Fibroblast of skin of scalp (primary cell): ENCODE results near the gene OR8J3. TPM values are rescaled to one million over a fixed set of nuclear protein-coding genes. Genes with fewer than 3 reads are reported as not detected.
"Not testable (repeated sequence)": the region's sequence is repeated elsewhere in the genome, so short reads cannot be mapped to it uniquely, and the experiment has no call there.

ENCODE experiments used
- DNase-seq: peaks from one replicate; pipeline ENCODE4 v3.0.0-alpha.2; 2013
- polyA plus RNA-seq, 2 experiments: library from polyadenylated mRNA; unstranded; fragments of 120-200 nt; gene quantifications; one replicate each; pipeline ENCODE4 v1.2.1, GENCODE V29; 2013; ENCODE audit not compliant: insufficient read length in 2 of 2

Gene OR8J3, protein sequence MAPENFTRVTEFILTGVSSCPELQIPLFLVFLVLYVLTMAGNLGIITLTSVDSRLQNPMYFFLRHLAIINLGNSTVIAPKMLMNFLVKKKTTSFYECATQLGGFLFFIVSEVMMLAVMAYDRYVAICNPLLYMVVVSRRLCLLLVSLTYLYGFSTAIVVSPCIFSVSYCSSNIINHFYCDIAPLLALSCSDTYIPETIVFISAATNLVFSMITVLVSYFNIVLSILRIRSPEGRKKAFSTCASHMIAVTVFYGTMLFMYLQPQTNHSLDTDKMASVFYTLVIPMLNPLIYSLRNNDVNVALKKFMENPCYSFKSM
- polyA plus RNA-seq (2013, experiment 1 of 2; ENCODE audit: insufficient read length), result not detected
- not detected for polyA plus RNA-seq (2013, experiment 2 of 2; ENCODE audit: insufficient read length)

DNA sequence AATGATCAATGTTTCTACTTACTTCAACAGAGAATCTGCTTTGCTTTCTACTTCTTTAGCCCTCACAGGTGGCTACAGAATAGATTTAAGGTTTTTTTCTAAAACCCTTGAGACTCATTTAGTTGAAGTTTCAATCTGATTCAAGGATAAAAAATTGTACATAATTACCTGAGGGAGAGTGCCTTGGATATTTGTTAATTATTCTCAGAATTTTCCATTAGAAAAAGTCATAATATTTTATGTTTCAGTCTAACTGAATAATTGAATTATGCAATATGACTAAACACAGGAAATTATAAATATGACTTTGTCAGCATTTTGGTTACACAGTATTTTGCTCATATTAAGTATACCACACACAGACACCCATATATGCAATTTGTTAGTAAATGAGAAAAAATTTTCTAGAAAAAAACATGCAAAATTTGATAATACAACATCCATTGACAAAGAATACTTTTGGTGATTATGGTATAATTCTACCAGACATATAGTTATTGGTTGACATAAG is at the start of gene OR8J3:
OR8J3 (minus strand) TSS at position 51 of the 511 bp plus-strand sequence. CDS start 2,483 bp downstream, outside the sequence.
- no peak for DNase-seq

DNA sequence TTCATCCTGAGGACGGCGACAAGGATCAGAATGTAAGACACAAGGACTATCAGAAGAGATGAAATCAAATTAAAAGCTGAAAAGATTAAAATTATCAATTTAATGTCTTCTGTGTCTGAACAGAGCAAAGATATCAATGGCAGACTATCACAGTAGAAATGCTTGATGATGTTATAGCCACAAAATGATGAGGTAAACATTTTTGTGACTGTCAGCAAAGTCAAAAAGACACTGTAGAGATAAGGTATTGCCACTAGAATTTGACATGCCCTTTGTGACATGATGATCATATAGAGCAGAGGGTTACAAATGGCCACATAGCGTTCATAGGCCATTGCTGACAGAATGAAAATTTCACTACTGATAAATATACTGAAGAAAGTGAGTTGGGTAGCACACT is 48.6 kb upstream of the OR8J3 start:
- no peak for DNase-seq

DNA sequence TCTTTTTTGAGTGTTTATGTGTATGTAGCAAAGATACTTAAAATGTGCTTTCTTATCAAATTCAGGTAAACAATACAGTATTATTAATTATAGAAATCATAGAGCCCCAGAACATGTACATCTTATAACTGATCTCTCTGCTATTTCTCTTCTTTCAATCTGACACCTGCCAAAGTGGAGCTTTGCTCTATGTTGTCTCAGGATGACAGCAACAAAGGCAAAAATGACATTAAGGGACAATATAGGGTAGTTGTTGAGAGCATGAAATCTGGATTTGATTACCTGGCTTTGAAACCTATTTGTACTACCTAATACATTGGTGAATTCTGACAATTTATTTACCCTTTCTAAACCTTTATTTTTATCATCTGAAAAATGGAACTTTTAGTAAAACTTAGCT is 43.5 kb upstream of the OR8J3 start:
- DNase-seq, result no peak

DNA sequence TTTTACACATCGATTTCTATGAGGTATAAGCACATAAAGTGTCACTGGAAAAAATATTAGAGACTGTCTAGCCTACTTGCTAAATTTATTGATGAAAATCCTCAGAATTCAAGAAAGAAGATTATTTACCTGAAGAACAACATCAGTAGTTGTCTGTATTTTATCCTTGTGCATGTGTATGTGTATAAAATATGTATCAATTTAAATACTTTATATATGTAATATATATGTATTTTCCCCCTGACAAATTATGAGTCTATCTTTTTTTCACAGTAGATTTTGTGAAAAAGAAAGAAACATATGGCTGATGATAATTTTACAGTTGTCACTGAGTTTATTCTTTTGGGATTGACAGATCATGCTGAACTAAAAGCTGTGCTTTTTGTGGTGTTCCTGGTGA is 36.3 kb upstream of the OR8J3 start, which contains the start of gene OR5J2:
OR5J2 (plus strand) TSS at position 301 of the 400 bp plus-strand sequence; CDS start at position 301, 0 bp downstream.
- no peak for DNase-seq

DNA sequence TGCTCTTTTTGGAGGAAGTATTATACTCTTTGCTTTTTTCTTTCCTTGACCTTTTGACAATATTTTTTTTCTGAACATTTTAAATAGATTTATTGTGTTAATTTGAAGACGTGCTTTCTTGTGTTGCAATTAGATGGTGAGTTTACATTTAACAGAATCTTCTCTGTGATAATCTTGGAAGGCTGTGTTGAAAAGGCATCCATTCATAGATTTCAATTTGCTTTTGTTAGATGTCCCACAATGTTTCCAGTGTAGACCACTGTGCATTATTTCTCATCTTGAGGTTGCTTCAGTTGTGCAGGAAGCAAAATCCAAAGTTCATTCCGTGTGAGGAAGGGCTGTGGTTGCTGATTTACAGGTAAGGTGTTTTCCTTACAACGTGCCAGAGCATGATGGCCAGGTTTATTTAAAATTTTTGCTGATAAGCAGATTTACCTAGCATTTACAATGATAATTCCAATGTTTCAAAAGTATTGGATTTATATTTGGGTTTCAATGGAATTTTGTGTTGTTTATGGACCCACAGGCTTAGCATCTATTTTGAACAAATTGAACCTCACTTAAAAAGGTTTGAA is 32.3 kb upstream of the OR8J3 start:
- DNase-seq, result no peak

DNA sequence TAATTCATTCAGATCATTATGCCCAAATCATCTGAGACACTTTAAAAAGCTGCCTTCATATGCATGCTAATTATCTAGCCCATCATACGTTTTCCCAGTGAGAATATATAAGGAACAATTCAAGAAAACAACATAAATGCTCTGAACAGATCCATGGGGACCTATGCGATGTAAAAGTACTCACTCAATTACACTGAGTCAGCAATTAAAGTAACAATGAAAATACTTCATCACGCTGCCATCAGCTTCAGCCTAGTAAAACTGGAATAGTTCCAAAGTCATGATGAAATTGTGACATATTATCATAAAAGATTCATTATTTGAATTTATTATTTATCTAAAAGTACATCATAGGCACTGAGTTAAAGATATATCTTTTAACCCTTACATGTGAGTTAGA is 23.8 kb upstream of the OR8J3 start:
- no peak for DNase-seq

DNA sequence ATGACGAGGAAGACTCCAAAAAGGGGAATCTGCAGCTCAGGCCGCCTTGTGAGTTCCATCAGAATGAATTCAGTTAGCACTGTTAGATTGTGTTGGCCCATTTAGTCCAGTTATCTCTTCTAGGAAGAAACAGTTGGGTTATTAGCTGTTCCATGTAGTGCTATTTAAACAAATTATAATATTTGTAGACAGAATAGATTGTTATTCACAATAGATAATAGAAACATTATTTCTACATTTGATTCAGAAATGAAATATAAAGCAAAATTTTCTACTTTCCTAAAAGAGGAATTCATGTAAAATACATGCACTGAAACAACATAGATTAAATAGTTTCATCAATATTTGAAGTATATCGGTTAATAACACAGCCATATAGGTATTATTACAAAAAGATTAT is 20.2 kb upstream of the OR8J3 start, which contains the start of gene OR8K5:
OR8K5 (minus strand) TSS at position 101 of the 400 bp plus-strand sequence; CDS start at position 101, 0 bp downstream.
- no peak for DNase-seq

DNA sequence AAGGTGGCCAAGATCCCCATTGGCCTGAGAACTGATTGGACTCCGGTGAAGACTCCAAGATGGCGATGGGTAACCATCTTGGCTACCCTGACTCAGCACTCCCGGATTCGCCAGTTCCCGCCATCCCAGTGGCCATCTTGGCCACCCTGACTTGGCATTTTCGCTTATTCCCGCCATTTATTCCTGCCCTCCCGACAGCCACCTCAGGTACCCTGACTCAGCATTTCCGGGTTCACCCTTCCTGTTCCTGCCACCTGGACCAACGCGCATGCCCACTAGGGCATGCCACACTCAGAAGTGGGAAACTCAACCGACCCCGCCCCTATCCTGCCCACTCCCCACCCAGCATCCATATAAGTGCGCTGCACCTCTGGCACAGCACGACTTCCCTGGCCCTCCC is 12.3 kb upstream of the OR8J3 start:
- no peak for DNase-seq

DNA sequence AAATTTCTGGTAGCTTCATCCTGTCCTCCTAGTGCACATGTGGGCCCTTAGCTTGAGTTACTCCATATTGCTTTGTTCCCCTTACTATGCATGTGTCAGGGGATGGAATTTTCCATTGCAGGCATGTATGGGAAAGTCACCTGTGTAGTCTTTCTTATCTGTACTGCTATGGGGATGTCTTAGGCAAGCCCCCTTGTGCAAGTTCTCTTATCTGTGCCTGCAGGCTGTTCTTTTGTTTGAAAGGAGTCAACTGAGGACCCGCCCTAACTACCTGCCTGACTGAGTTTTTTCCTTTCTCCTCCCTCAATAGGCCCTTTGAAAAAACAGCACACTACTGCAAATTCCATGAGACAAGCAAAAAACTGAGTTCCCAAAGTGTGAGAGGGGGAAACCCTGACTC is 11.4 kb upstream of the OR8J3 start:
- no peak for DNase-seq

DNA sequence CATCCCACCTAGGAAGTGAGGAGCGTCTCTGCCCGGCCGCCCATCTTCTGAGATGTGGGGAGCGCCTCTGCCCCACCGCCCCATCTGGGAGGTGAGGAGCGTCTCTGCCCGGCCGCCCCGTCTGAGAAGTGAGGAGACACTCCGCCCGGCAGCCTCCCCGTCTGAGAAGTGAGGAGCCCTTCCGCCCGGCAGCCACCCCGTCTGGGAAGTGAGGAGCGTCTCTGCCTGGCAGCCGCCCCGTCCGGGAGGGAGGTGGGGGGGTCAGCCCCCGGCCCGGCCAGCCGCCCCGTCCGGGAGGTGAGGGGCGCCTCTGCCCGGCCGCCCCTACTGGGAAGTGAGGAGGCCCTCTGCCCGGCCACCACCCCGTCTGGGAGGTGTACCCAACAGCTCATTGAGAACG is 3.7 kb upstream of the OR8J3 start:
- not testable (repeated sequence) for DNase-seq

DNA sequence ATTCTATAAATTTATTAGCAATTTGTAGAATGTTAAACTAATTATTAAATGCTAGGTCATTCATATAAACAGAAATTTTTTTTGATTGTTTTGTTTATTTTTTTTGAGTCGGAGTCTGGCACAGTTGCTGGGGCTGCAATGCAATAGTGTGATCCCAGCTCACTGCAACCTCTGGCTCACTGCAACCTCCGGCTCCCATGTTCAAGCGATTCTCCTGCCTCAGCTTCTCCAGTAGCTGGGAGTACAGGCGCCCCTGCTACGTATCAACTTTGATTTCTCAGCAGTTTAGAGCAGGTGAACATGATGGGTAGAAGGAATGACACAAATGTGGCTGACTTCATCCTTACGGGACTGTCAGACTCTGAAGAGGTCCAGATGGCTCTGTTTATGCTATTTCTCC is 17.9 kb downstream of the OR8J3 start, which contains the start of gene OR8H3:
OR8H3 (plus strand) TSS at position 301 of the 400 bp plus-strand sequence; CDS start at position 301, 0 bp downstream.
- DNase-seq, result no peak

DNA sequence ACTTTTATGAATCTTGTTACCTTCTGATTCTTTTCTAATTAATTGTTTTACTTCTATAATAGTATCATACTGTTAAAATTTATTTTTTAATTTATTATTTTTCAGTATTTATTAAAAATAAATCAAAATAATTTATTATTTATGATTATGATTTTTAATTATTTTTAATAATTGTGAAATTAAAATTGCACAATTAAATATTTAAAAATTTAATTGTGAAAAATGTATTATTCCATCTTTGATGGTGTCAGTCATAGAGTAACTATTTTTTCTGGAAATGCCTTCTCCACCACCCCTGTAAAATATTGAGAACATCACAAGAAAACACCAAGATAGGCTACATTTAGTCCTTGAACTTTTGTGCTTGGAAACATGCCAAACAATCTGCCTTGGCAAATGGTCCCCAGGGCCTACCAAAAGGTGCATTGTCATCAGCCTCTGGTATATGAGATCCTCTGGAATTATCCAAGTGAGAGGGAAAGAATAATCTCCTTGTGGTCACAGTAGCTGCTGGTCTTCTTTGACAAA is 36.7 kb downstream of the OR8J3 start, which contains the start of gene OR8H2:
OR8H2 (plus strand) TSS at position 478 of the 528 bp plus-strand sequence. CDS start 1,356 bp downstream, outside the sequence.
- DNase-seq, result no peak

DNA sequence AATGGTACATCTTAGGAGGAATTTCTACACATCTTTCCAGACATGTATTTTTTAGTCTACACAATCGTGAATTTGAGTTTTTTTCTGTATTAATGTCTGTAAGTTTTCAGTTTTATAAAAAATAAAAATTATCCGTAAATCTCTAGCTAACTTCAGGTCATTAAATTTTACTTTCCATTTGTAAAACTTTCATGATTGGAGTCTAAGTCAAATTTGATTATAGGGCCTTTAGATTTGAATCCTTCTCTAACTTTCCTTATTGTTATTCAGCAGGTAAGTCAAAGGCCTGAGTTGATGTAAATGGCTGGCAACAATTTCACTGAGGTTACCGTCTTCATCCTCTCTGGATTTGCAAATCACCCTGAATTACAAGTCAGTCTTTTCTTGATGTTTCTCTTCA is 47.0 kb downstream of the OR8J3 start, which contains the start of gene OR8I2:
OR8I2 (plus strand) TSS at position 301 of the 400 bp plus-strand sequence; CDS start at position 301, 0 bp downstream.
- DNase-seq, result no peak

DNA sequence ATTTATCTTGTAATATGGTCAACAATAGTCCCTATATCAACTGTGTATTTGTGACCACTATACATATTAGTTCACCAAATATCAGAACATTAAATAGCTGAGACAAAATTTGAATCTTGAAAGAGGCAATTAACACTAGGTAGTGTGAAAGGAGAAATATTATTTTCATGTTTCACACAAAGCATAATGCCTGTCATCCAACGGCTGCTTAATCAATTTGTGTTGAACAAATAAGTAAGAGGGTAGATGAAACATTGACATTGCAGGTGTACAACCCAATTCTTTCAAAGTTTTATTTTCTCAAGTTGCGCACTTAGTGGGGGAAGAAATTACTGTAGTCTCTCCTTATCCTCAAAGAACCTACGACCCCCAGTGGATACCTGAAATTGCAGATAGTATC is 50.3 kb downstream of the OR8J3 start:
- no peak for DNase-seq
